ENCODE data around the gene PTEN.
A peak's percentile ranks its signal among the peaks of the same experiment; 100 is the strongest.
"Not testable (repeated sequence)": the region's sequence is repeated elsewhere in the genome, so short reads cannot be mapped to it uniquely, and the experiment has no call there.

PTEN gene

GRCh38 chr10:87846023-87846422 lies 17.4 kb upstream of the PTEN start:
- no peak for DNase-seq (ENCODE audit: low read depth)

- DNase-seq (ENCODE audit: low read depth), result not testable (repeated sequence)
Measured at GRCh38 chr10:87846711-87847110, 16.7 kb upstream of the PTEN start.

- DNase-seq (ENCODE audit: low read depth), result no peak
Measured at GRCh38 chr10:87847550-87847949, 15.9 kb upstream of the PTEN start.

- DNase-seq (ENCODE audit: low read depth), result no peak
Measured at GRCh38 chr10:87849001-87849400, 14.4 kb upstream of the PTEN start.

- DNase-seq (ENCODE audit: low read depth), result peak; percentile 15
Measured at GRCh38 chr10:87850742-87851205, 12.7 kb upstream of the PTEN start.

GRCh38 chr10:87852089-87852488 lies 11.3 kb upstream of the PTEN start:
- DNase-seq (ENCODE audit: low read depth), result no peak

- DNase-seq (ENCODE audit: low read depth), result not testable (repeated sequence)
Measured at GRCh38 chr10:87855247-87855646, 8.2 kb upstream of the PTEN start.

GRCh38 chr10:87855665-87856064 lies 7.8 kb upstream of the PTEN start:
- not testable (repeated sequence) for DNase-seq (ENCODE audit: low read depth)

- DNase-seq (ENCODE audit: low read depth), result no peak
Measured at GRCh38 chr10:87860156-87860795, 3.1 kb upstream of the PTEN start.

- DNase-seq (ENCODE audit: low read depth), result no peak
Measured at GRCh38 chr10:87860816-87861403, 2.5 kb upstream of the PTEN start.

GRCh38 chr10:87861566-87861952 lies 1.9 kb upstream of the PTEN start:
- peak; percentile 5 for DNase-seq (ENCODE audit: low read depth)

GRCh38 chr10:87861953-87862678 lies 1.3 kb upstream of the PTEN start:
- peak; percentile 91 for DNase-seq (ENCODE audit: low read depth)

GRCh38 chr10:87862679-87863052 lies 759 bp upstream of the PTEN start:
- DNase-seq (ENCODE audit: low read depth), result no peak

GRCh38 chr10:87863951-87864495 lies 598 bp downstream of the PTEN start:
- DNase-seq (ENCODE audit: low read depth), result peak; percentile 16

GRCh38 chr10:87864496-87865059 lies 1.2 kb downstream of the PTEN start:
- DNase-seq (ENCODE audit: low read depth), result no peak

- no peak for DNase-seq (ENCODE audit: low read depth)
Measured at GRCh38 chr10:87865241-87865881, 1.9 kb downstream of the PTEN start.

- no peak for DNase-seq (ENCODE audit: low read depth)
Measured at GRCh38 chr10:87866412-87866974, 3.1 kb downstream of the PTEN start.

- DNase-seq (ENCODE audit: low read depth), result no peak
Measured at GRCh38 chr10:87867453-87867852, 4.0 kb downstream of the PTEN start.

- DNase-seq (ENCODE audit: low read depth), result no peak
Measured at GRCh38 chr10:87868277-87868676, 4.9 kb downstream of the PTEN start.

- not testable (repeated sequence) for DNase-seq (ENCODE audit: low read depth)
Measured at GRCh38 chr10:87869139-87869538, 5.7 kb downstream of the PTEN start.

GRCh38 chr10:87869773-87870551 lies 6.5 kb downstream of the PTEN start:
- DNase-seq (ENCODE audit: low read depth), result no peak
